GM23248 (cell line): Measurements from ENCODE around the gene NFATC3. TPM values are rescaled to one million over a fixed set of nuclear protein-coding genes. Genes with fewer than 3 reads are reported as not detected.

Source experiments
- DNase-seq: peaks from one replicate; pipeline ENCODE4 v3.0.0-alpha.2; 2015
- H2AFZ ChIP-seq: fragments of 200-600 bp; sonication (generic); 2 replicates; pipeline ENCODE4 v1.6.1; 2016; ENCODE audit warnings: antibody characterized with exemption
- H3F3A ChIP-seq: fragments of 200-600 bp; sonication (generic); 2 replicates; pipeline ENCODE4 v1.6.1; 2016; ENCODE audit warnings: mild to moderate bottlenecking, antibody characterized with exemption, mixed run types; ENCODE audit not compliant: insufficient read depth
- H3K27ac ChIP-seq: fragments of 200-600 bp; sonication (generic); 2 replicates; pipeline ENCODE4 v1.5.1; 2016; ENCODE audit warnings: mild to moderate bottlenecking
- H3K27me3 ChIP-seq: fragments of 200-600 bp; sonication (generic); replicated peaks from 2 replicates; pipeline ENCODE4 v1.6.1; 2016; ENCODE audit warnings: mild to moderate bottlenecking; ENCODE audit not compliant: insufficient read depth
- H3K36me3 ChIP-seq: fragments of 200-600 bp; sonication (generic); 2 replicates; pipeline ENCODE4 v1.6.1; 2016; ENCODE audit warnings: low read depth, mild to moderate bottlenecking
- H3K4me1 ChIP-seq: fragments of 200-600 bp; sonication (generic); 2 replicates; pipeline ENCODE4 v1.6.1; 2016; ENCODE audit warnings: mild to moderate bottlenecking; ENCODE audit not compliant: insufficient read depth
- H3K4me2 ChIP-seq: fragments of 200-600 bp; sonication (generic); one replicate; pipeline ENCODE4 v1.6.1; 2016; ENCODE audit warnings: mild to moderate bottlenecking; ENCODE audit not compliant: unreplicated experiment
- H3K4me3 ChIP-seq: fragments of 200-600 bp; sonication (generic); 2 replicates; pipeline ENCODE4 v1.5.1; 2016; ENCODE audit warnings: mild to moderate bottlenecking
- H3K79me2 ChIP-seq: fragments of 200-600 bp; sonication (generic); 2 replicates; pipeline ENCODE4 v1.6.1; 2016; ENCODE audit warnings: mild to moderate bottlenecking; ENCODE audit not compliant: insufficient read depth
- H3K9ac ChIP-seq: fragments of 200-600 bp; sonication (generic); 2 replicates; pipeline ENCODE4 v1.6.1; 2016; ENCODE audit warnings: mild to moderate bottlenecking
- H3K9me2 ChIP-seq: fragments of 200-600 bp; sonication (generic); 2 replicates; pipeline ENCODE4 v1.6.1; 2016; ENCODE audit warnings: mixed run types, mild to moderate bottlenecking, moderate library complexity; ENCODE audit not compliant: insufficient read depth
- H3K9me3 ChIP-seq: fragments of 200-600 bp; sonication (generic); one replicate; pipeline ENCODE4 v1.6.1; 2017; ENCODE audit warnings: low read depth
- H4K20me1 ChIP-seq: fragments of 200-600 bp; sonication (generic); 2 replicates; pipeline ENCODE4 v1.6.0; 2016; ENCODE audit not compliant: insufficient read depth
- EZH2 ChIP-seq: fragments of 200-600 bp; sonication (generic); IDR thresholded peaks from 2 replicates; pipeline ENCODE4 v1.6.1; 2018; ENCODE audit warnings: antibody characterized with exemption, mild to moderate bottlenecking; ENCODE audit not compliant: insufficient read depth, poor library complexity, severe bottlenecking
- EZH2phosphoT487 ChIP-seq: fragments of 200-600 bp; sonication (generic); IDR thresholded peaks from 2 replicates; pipeline ENCODE4 v1.6.1; 2018; ENCODE audit warnings: antibody characterized with exemption, moderate library complexity, mild to moderate bottlenecking, low read depth; ENCODE audit not compliant: insufficient read depth
- WGBS, 2 experiments: methylation state at CpG; one replicate each; pipeline ENCODE4 v1.1.6; 2015 to 2017; ENCODE audit warnings: low lambda C conversion rate in 2 of 2, low coverage in 1 of 2; ENCODE audit errors: missing lambda C conversion rate in 2 of 2; 5-methylcytosine and 5-hydroxymethylcytosine counted together
- in situ Hi-C: fragments of 300-500 bp; cut with MboI; formaldehyde crosslinking; loops from 2 replicates; pipeline ENCODE4 v1.15.0; 2020
- polyA plus RNA-seq: library from polyadenylated mRNA; unstranded; fragments of >200 nt; fragmentation: Nextera tagmentation; extraction: Ambion mirVana; gene quantifications from 2 replicates; pipeline ENCODE4 v1.2.1, GENCODE V29; 2016
- total RNA-seq: library from RNA; depleted of rRNA; stranded (reverse); fragments of >200 nt; shearing (Covaris generic); gene quantifications from 2 replicates; pipeline ENCODE4 v1.2.3, GENCODE V29; 2014

Gene NFATC3
- total and polyA plus RNA-seq, 2 experiments from 2014 or later, result 10.2 to 14.2 TPM

DNA sequence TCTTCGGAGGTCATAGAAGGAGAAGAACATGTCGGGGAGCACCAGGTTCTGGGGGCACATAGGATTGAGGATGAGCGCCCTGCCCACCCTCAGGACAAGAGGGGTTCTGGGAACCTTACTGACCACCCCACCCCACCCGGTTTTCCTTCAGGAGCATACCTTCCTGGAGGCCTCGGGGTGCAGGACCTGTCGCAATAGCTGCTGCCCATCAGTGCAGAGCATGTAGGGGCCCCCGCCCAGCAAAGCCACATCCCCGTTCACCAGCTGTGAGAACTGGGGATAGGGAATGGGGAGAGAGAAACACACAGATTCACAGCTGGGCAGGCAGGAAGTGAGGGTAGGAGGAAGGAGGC, 148.6 kb downstream of the NFATC3 start:
- H3K9me3 ChIP-seq, result no peaks in the 10 kb centered on the region
- in situ Hi-C loops, result no loop called here
- H3K9ac ChIP-seq, result no peak overlapping the region
- H2AFZ ChIP-seq, result no peak overlapping the region
- H4K20me1 ChIP-seq, result no peaks in the 10 kb centered on the region
- H3K4me2 ChIP-seq, result no peak overlapping the region
- H3K4me1 ChIP-seq, result 0 out of 2 replicates have a peak, but pooled peaks cover 5% of the 10 kb centered on the region
- H3F3A ChIP-seq, result no peaks in the 10 kb centered on the region
- no peaks in the 10 kb centered on the region for H3K36me3 ChIP-seq
- TF ChIP-seq EZH2phosphoT487 (no peak), EZH2 (no peak)
- no peaks in the 10 kb centered on the region for H3K79me2 ChIP-seq
- WGBS, 2 experiments, result 78 to 81% methylated on average over 8 of the region's 8 CpGs
- no peaks in the 10 kb centered on the region for H3K9me2 ChIP-seq
- DNase-seq, result no peak
- no peaks in the 10 kb centered on the region for H3K27me3 ChIP-seq
- no peak overlapping the region for H3K4me3 ChIP-seq
- no peak overlapping the region for H3K27ac ChIP-seq

DNA sequence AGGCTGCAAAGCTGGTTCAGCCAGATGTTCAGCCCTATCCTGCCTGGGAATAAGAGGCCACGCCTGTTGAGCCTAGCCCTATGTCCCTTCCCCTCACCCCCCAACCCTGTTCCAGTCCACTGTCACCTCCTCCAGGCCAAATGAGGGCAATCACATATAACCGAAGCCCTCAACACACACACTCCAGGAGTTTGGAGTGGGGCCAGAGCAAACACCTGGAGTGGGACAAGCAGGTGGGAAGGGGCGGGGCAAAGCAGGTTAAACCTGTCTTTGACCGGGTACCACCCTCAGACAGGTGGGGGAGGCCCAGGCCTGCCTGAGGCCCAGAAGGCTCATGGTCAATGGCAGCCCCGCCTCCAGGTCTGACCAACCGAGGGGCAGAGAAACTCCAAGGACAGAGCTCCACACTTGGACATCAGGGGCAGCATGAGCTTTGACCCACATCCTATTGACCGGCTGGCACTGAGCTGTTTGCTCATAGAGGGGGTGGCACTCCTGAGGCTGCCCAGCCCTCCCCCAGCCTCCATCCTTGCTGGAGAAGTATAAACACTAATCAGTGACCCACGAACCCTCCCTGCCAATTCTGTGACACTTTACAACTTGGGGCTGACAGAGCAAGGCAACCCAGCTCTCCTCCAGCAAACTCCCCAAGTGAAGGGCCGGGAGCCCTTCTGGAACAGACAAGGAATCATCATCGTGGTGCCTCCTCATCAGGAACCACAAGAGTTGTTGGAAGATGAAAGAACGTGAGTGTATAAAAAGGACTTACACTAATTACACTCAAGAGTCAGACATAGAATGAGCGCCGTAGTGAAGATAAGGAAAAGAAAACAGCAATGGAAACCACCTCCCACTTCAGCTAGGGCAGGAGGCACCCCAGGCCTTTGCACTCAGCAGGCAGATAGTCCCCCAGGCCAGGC, 149.3 kb downstream of the NFATC3 start:
- Histone ChIP-seq H3K4me3 (no peak overlapping the region), H3K9me3 (no peaks in the 10 kb centered on the region), H3K36me3 (no peaks in the 10 kb centered on the region), H3K79me2 (no peaks in the 10 kb centered on the region), H3K9me2 (no peaks in the 10 kb centered on the region), H3K27ac (no peak overlapping the region), H3F3A (no peaks in the 10 kb centered on the region), H3K4me1 (0 out of 2 replicates have a peak, but pooled peaks cover 5% of the 10 kb centered on the region), H4K20me1 (no peaks in the 10 kb centered on the region), H3K27me3 (no peaks in the 10 kb centered on the region), H3K4me2 (no peak overlapping the region), H3K9ac (no peak overlapping the region), H2AFZ (no peak overlapping the region)
- DNase-seq, result no peak
- in situ Hi-C loops, result no loop called here
- TF ChIP-seq EZH2, result no peak
- TF ChIP-seq EZH2phosphoT487, result no peak
- WGBS, 2 experiments, result 77 to 78% methylated on average over 12 to 13 of the region's 13 CpGs

GRCh38 chr16:68235108-68235886, 150.1 kb downstream of the NFATC3 start:
- in situ Hi-C loops, result no loop called here
- H3K27ac ChIP-seq, result no peak overlapping the region
- 73 to 75% methylated on average over 69 to 73 of the region's 73 CpGs for WGBS, 2 experiments

DNA sequence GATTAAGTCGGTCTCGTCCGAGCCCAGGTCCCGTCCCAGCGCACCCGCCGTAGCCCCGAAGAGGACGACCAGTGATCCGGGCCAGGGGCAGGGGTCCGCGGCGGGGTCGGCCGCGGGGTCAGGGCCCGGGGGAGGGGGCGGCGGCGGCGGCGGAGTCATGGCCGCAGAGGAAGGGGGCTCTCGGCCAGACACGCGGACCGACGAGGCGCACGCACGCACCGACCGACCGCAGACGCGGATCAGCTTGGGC, 150.6 kb downstream of the NFATC3 start, which contains the start of gene ESRP2:
ESRP2 (minus strand) TSS at position 241 of the 250 bp plus-strand sequence; CDS start at position 159, 82 bp downstream.
- H3K79me2 ChIP-seq, result no peaks in the 10 kb centered on the region
- in situ Hi-C loops, result no loop called here

More at GRCh38 chr16:68235108-68235886, 150.1 kb downstream of the NFATC3 start:
- H3K9me2 ChIP-seq, result no peaks in the 10 kb centered on the region
- H3K79me2 ChIP-seq, result no peaks in the 10 kb centered on the region
- no peaks in the 10 kb centered on the region for H3K27me3 ChIP-seq
- no peak overlapping the region for H2AFZ ChIP-seq
- H3K36me3 ChIP-seq, result no peaks in the 10 kb centered on the region
- no peak overlapping the region for H3K9ac ChIP-seq
- no peaks in the 10 kb centered on the region for H4K20me1 ChIP-seq
- no peaks in the 10 kb centered on the region for H3K9me3 ChIP-seq
- no peak overlapping the region for H3K4me2 ChIP-seq
- TF ChIP-seq EZH2, result no peak
- TF ChIP-seq EZH2phosphoT487, result no peak
- H3K4me1 ChIP-seq, result 0 out of 2 replicates have a peak, but pooled peaks cover 5% of the 10 kb centered on the region
- no peak for DNase-seq
- H3F3A ChIP-seq, result no peaks in the 10 kb centered on the region
- H3K4me3 ChIP-seq, result no peak overlapping the region

More for the DNA sequence above, 150.6 kb downstream of the NFATC3 start, which contains the start of gene ESRP2:
- H3K9me3 ChIP-seq, result no peaks in the 10 kb centered on the region
- TF ChIP-seq EZH2, result no peak
- no peak for TF ChIP-seq EZH2phosphoT487
- peak within 1 kb of the TSS; percentile 72 for H3K4me3 ChIP-seq
- H3F3A ChIP-seq, result no peaks in the 10 kb centered on the region
- H3K9me2 ChIP-seq, result no peaks in the 10 kb centered on the region
- 15% methylated on average over 35 of the region's 36 CpGs; no CpG with 5 or more reads in 1 of the 2 experiments for WGBS, 2 experiments
- no peak for DNase-seq
- no peaks in the 10 kb centered on the region for H3K36me3 ChIP-seq
- H2AFZ ChIP-seq, result peak within 1 kb of the TSS; percentile 74
- H3K27ac ChIP-seq, result peak within 1 kb of the TSS; percentile 87
- H3K4me1 ChIP-seq, result 0 out of 2 replicates have a peak, but pooled peaks cover 5% of the 10 kb centered on the region
- H3K9ac ChIP-seq, result peak within 1 kb of the TSS; percentile 78
- no peaks in the 10 kb centered on the region for H4K20me1 ChIP-seq
- H3K4me2 ChIP-seq, result peak within 1 kb of the TSS; percentile 62
- H3K27me3 ChIP-seq, result no peaks in the 10 kb centered on the region
